CD14-positive monocyte (primary cell): ENCODE results near the gene ABTB2. TPM values are rescaled to one million over a fixed set of nuclear protein-coding genes. Genes with fewer than 3 reads are reported as not detected.

Source experiments
- DNase-seq, 3 donors: peaks; one replicate each; pipeline ENCODE4 v3.0.0-alpha.2; 2011 to 2022
- H2AFZ ChIP-seq: 2 replicates; pipeline ENCODE4 v1.6.0; 2012; ENCODE audit warnings: mild to moderate bottlenecking, low read depth, low read length, inconsistent platforms; ENCODE audit not compliant: insufficient read depth, poor library complexity, severe bottlenecking
- H3K27ac ChIP-seq, 2 donors: 1 replicate in 1 of 2; 2 replicates in 1 of 2; pipeline ENCODE4 v1.5.1; 2012 to 2013; ENCODE audit warnings: low read length in 2 of 2, control low read depth in 1 of 2, inconsistent platforms in 1 of 2, low read depth in 1 of 2, mild to moderate bottlenecking in 1 of 2
- H3K27me3 ChIP-seq, 2 donors: one replicate each; pipeline versions ENCODE4 v1.6.0 to v1.6.1; 2011 to 2013; ENCODE audit warnings: low read length in 2 of 2; ENCODE audit not compliant: control insufficient read depth in 2 of 2, insufficient read depth in 2 of 2
- H3K36me3 ChIP-seq, 2 donors: replicated peaks in 1 of 2; 1 replicate in 1 of 2; 2 replicates in 1 of 2; pipeline versions ENCODE4 v1.5.1 to v1.6.1; 2012 to 2013; ENCODE audit warnings: low read length in 2 of 2, control low read depth in 1 of 2, inconsistent platforms in 1 of 2, mild to moderate bottlenecking in 1 of 2; ENCODE audit not compliant: insufficient read depth in 2 of 2, control insufficient read depth in 1 of 2
- H3K4me1 ChIP-seq, 2 donors: 1 replicate in 1 of 2; 2 replicates in 1 of 2; pipeline versions ENCODE4 v1.5.1 to v1.6.1; 2012 to 2013; ENCODE audit warnings: low read length in 2 of 2, control low read depth in 1 of 2, inconsistent platforms in 1 of 2, mild to moderate bottlenecking in 1 of 2, moderate library complexity in 1 of 2; ENCODE audit not compliant: insufficient read depth in 2 of 2, control insufficient read depth in 1 of 2
- H3K4me2 ChIP-seq: replicated peaks from 2 replicates; pipeline ENCODE3; 2012; ENCODE audit warnings: low read length, moderate library complexity, mild to moderate bottlenecking; ENCODE audit not compliant: poor library complexity, severe bottlenecking; ENCODE audit errors: extremely low read depth
- H3K4me3 ChIP-seq, 3 experiments: fragments of 200-600 bp in 1 of 3; sonication (generic) in 1 of 3; replicated peaks in 1 of 3; 1 replicate in 2 of 3; 2 replicates in 1 of 3; pipeline ENCODE4 v1.5.1; 2011 to 2013; ENCODE audit warnings: low read length in 3 of 3, mild to moderate bottlenecking in 3 of 3, control low read depth in 2 of 3, low read depth in 2 of 3, inconsistent platforms in 1 of 3, moderate library complexity in 1 of 3
- H3K79me2 ChIP-seq: 2 replicates; pipeline ENCODE4 v1.6.0; 2012; ENCODE audit warnings: mild to moderate bottlenecking, control low read depth, inconsistent platforms, low read length, moderate library complexity; ENCODE audit not compliant: insufficient read depth
- H3K9ac ChIP-seq: 2 replicates; pipeline ENCODE4 v1.6.0; 2017; ENCODE audit warnings: low read length, mild to moderate bottlenecking; ENCODE audit not compliant: insufficient read depth, poor library complexity, severe bottlenecking
- H3K9me3 ChIP-seq, 2 donors: replicated peaks in 1 of 2; 1 replicate in 1 of 2; 2 replicates in 1 of 2; pipeline versions ENCODE4 v1.5.1 to v1.6.1; 2012 to 2013; ENCODE audit warnings: low read length in 2 of 2, control low read depth in 1 of 2; ENCODE audit not compliant: control insufficient read depth in 1 of 2, insufficient read depth in 1 of 2
- H4K20me1 ChIP-seq: 2 replicates; pipeline ENCODE4 v1.6.0; 2012; ENCODE audit warnings: mild to moderate bottlenecking, low read length, control low read depth, moderate library complexity; ENCODE audit not compliant: insufficient read depth
- H3K27ac Mint-ChIP-seq, 7 donors: one replicate each; pipeline ENCODE4 v1.8.0; 2020; ENCODE audit warnings: mild to moderate bottlenecking in 7 of 7, mixed read lengths in 7 of 7, moderate library complexity in 6 of 7, inconsistent platforms in 2 of 7
- H3K27me3 Mint-ChIP-seq, 3 donors: one replicate each; pipeline ENCODE4 v1.8.0; 2021 to 2022; ENCODE audit warnings: low read depth in 3 of 3, mild to moderate bottlenecking in 3 of 3, mixed read lengths in 3 of 3, moderate library complexity in 3 of 3, inconsistent platforms in 1 of 3
- H3K36me3 Mint-ChIP-seq, 2 donors: one replicate each; pipeline ENCODE4 v1.8.0; 2020; ENCODE audit warnings: mixed read lengths in 2 of 2, inconsistent platforms in 1 of 2, mild to moderate bottlenecking in 1 of 2
- H3K4me1 Mint-ChIP-seq: one replicate; pipeline ENCODE4 v1.8.0; 2020; ENCODE audit warnings: mild to moderate bottlenecking, mixed read lengths
- H3K4me3 Mint-ChIP-seq, 2 donors: one replicate each; pipeline ENCODE4 v1.8.0; 2020; ENCODE audit warnings: mild to moderate bottlenecking in 2 of 2, mixed read lengths in 2 of 2, moderate library complexity in 1 of 2
- H3K9me3 Mint-ChIP-seq, 7 donors: one replicate each; pipeline ENCODE4 v1.8.0; 2020 to 2022; ENCODE audit warnings: mixed read lengths in 7 of 7, mild to moderate bottlenecking in 6 of 7, moderate library complexity in 6 of 7, inconsistent platforms in 2 of 7
- CTCF ChIP-seq: fragments of 200-600 bp; IDR thresholded peaks from one replicate; pipeline ENCODE4 v1.8.0; 2022; ENCODE audit warnings: antibody characterized with exemption, mild to moderate bottlenecking
- WGBS: methylation state at CpG from one replicate; pipeline ENCODE4 v1.1.5; 2013; ENCODE audit warnings: missing lambda C conversion rate; ENCODE audit not compliant: insufficient coverage; 5-methylcytosine and 5-hydroxymethylcytosine counted together
- intact Hi-C, 2 donors: fragments of 100-400 bp; cut with micrococcal nuclease; formaldehyde crosslinking; loops; one replicate each; pipeline versions ENCODE4 v1.15.0 to v1.15.1; 2023
- polyA plus RNA-seq, 3 donors: library from polyadenylated mRNA; depleted of rRNA in 1 of 3; unstranded in 2 of 3; stranded (reverse) in 1 of 3; fragments of 300-500 nt in 2 of 3; fragments of >200 nt in 1 of 3; fragmentation: Illumina TruSeq in 2 of 3; gene quantifications; 1 replicate in 2 of 3; 2 replicates in 1 of 3; pipeline ENCODE4 v1.2.3, GENCODE V29; 2012 to 2021

ABTB2 gene
- polyA plus RNA-seq, 3 donors: 0.25 to 1.7 (median 0.26) TPM

DNA sequence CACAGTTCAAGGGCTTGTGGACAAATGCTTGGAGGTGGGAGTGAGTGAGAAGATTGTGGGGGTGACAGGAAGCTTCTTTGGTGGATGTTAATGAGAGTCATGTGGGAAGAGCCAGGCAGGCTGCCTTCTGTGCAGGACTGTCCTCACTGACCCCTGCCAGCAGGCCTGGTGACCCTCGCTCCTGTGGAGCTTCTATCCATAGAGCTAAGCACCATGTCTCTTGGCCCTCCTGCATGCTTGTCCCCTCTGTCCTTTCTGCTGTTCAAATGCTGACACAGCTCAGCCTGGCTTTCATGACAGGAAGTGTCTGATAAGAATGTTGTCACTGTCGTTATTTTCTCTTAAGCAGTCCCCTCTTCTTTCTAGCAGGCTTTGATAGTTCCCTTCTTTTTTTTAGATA lies 214.8 kb downstream of the ABTB2 start:
- Mint-ChIP-seq H3K9me3 (no peaks in the 10 kb centered on the region), H3K27me3 (no peaks in the 10 kb centered on the region), H3K36me3 (peaks cover 90 to 93% of the 10 kb centered on the region in 2 donors), H3K4me3 (no peak overlapping the region), H3K27ac (peak overlapping the region in 2 of 7 donors; percentile 39 to 72), H3K4me1 (peaks cover 13% of the 10 kb centered on the region)
- H2AFZ ChIP-seq: no peak overlapping the region
- no peak for DNase-seq
- H3K4me3 ChIP-seq: no peak overlapping the region
- H3K9ac ChIP-seq: no peak overlapping the region
- no peaks in the 10 kb centered on the region for H4K20me1 ChIP-seq
- 100% methylated on average over 1 of the region's 2 CpGs for WGBS
- TF ChIP-seq CTCF: no peak
- intact Hi-C loops: no loop called here
- no peaks in the 10 kb centered on the region for H3K27me3 ChIP-seq
- H3K36me3 ChIP-seq: peaks cover 86 to 100% of the 10 kb centered on the region in 2 donors
- no peak overlapping the region for H3K27ac ChIP-seq
- H3K9me3 ChIP-seq: no peaks in the 10 kb centered on the region
- no peaks in the 10 kb centered on the region for H3K79me2 ChIP-seq
- peaks cover 3 to 5% of the 10 kb centered on the region in 2 donors for H3K4me1 ChIP-seq
- H3K4me2 ChIP-seq: no peak overlapping the region

GRCh38 chr11:34140149-34140548 lies 217.7 kb downstream of the ABTB2 start:
- Histone ChIP-seq H2AFZ (no peak overlapping the region), H3K9ac (no peak overlapping the region), H3K4me3 (no peak overlapping the region), H3K4me2 (no peak overlapping the region), H3K79me2 (no peaks in the 10 kb centered on the region), H3K4me1 (no peaks in the 10 kb centered on the region), H3K9me3 (no peaks in the 10 kb centered on the region), H3K36me3 (peaks cover 86 to 100% of the 10 kb centered on the region in 2 donors), H3K27me3 (no peaks in the 10 kb centered on the region), H3K27ac (no peak overlapping the region), H4K20me1 (no peaks in the 10 kb centered on the region)
- WGBS: 98% methylated on average over 11 of the region's 11 CpGs
- intact Hi-C loops: no loop called here
- no peak for TF ChIP-seq CTCF
- no peaks in the 10 kb centered on the region for H3K9me3 Mint-ChIP-seq
- no peak overlapping the region for H3K4me3 Mint-ChIP-seq
- H3K27ac Mint-ChIP-seq: peak overlapping the region in 1 of 7 donors; percentile 1
- no peaks in the 10 kb centered on the region for H3K4me1 Mint-ChIP-seq
- H3K27me3 Mint-ChIP-seq: no peaks in the 10 kb centered on the region
- peaks cover 90 to 91% of the 10 kb centered on the region in 2 donors for H3K36me3 Mint-ChIP-seq
- DNase-seq: no peak
